HG02678 (cell line): ENCODE measurements around the gene SLC38A10.

Source experiments
- ATAC-seq: cut with Tn5 transposase; IDR thresholded peaks from one replicate; pipeline ENCODE4 v1.9.1; 2021; ENCODE audit warnings: mild to moderate bottlenecking, moderate library complexity; ENCODE audit not compliant: unreplicated experiment

The SLC38A10 gene

DNA sequence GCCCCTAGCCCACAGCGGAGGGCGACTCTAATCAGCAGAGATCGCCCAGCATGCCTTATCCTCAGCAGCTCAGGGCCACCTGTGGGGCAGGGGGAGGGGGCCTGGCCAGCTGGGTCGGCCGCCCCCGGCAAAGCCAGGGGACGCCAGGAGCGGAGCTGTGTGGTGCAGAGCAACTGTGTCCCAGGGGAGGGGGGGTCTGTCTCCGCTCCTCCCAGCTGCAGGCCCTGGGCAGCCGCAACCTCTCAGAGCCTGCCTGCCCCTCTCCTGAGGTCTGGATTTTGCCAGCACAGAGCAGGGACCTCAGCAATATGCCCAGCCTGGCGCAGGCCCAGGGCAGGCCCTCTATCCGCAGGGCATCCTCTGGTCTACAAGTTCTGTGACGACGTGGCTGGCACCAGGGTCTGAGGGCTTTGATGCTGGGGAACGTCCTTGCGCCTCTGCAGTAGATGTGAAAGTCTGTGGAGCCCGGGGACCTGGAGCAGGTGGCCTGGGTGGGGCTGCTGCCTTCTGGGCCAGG is 36.5 kb upstream of the SLC38A10 start:
- no peak for ATAC-seq

GRCh38 chr17:81330884-81331245 is 35.8 kb upstream of the SLC38A10 start:
- ATAC-seq = no peak

DNA sequence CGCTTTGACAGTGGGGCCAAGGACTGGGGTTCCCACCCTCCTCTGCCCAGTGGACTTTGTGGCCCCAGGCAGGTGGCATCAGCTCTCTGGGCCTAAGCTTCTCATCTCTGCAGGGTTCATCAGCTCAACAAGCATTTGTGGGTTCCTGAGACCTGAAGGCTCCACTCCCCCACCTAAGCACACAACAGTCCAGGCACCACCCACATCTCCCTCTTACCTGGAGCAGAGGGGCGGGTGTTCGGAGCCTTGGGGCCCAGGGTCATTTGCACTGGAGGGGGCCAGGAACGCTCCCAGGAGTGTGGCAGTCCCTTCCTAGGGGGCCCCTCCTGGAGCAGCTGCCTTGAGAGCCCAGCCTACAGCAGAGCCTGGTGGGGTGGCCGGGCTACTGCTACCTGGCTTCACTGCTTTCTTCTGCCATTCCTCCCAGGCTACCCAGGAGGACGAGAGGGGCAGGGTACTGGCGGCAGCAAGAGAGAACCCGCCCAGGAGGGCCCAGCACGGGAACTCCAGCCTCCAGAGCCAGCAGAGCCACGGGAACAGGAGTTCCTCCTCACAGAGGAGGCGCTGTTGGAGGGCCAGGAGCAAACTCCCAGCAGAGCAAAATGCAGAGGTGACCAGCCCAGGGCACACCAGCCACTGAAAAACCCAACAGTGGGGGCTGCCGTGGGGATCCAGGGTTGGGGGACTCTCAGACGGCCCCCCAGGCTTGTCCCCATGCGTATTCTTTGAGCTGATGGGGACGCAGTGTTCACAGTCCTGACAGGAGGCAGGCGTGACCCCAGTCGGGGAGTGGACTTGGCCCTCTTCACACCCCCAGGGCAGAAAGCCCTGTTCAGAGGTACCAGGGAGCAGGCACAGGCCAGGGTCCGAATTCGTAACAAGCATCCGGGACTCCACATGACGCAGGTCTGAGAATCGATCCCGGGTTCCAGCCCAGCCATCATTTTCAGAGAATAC is 35.1 kb upstream of the SLC38A10 start:
- ATAC-seq = no peak

DNA sequence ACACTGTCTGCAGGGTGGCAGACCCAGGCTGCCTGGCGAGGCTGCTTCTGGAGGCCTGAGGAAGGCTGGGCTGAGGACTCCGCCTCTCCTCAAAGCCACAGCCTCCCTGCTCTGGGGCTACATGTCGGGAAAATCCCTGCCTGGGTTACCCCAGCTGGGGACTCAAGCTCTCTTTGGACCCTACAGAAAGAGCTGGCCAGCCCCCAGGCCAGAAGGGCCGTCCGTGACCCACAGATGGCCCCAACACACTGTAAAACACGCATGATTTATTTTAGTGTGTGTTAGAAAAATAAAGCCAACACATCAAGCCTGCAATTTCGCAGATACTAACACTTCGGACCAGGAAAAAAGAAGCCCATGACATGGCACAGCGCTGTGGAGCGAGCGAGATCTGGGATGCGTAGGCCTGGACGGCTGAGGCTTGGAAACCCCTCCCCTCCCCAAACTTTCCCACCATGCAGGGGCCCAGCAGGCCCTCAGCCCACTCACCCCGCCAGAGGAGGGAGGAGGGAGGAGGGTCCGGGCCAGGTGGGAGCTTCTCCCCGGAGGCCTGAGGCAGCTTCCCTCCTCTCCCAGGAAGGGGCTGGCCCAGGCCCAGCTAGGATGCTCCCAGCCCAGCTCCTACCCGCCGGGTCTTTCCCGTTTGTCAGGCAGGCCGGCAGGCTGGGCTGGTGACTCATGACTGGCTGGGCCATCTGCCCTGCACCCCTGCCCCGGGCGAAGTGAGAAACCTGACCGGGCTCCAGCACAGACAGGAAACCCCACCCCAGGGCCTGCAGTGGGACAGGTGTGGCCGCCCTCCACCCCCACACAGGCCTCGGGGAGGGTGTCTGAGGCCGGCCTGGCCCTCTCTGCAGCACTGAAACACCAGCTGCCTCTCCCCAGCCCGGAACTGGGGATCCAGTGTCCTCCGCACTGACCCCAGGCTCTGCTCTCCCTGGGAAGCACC is 34.1 kb upstream of the SLC38A10 start:
- ATAC-seq = no peak

DNA sequence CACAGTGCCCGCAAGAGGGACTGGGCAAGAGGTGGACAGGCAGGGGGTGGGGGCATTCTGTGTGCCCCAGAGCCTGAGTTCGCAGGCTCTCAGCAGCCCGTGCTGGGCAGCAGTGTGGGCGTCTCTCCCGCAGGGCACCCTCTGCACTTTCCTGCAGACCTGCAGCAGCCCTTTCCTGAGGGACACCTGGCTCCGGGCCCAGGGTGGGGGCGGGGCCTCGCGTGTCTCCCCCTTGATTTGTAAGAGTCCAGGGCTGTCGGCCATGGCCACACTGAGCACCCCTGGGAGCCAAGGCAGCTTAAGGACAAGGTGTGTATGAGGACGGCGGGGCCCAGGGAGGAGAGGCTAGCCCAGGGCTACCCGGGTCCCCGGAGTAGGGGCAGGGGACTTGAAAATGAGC is 33.4 kb upstream of the SLC38A10 start:
- ATAC-seq = no peak

GRCh38 chr17:81325714-81326358 is 30.7 kb upstream of the SLC38A10 start:
- ATAC-seq = no peak

DNA sequence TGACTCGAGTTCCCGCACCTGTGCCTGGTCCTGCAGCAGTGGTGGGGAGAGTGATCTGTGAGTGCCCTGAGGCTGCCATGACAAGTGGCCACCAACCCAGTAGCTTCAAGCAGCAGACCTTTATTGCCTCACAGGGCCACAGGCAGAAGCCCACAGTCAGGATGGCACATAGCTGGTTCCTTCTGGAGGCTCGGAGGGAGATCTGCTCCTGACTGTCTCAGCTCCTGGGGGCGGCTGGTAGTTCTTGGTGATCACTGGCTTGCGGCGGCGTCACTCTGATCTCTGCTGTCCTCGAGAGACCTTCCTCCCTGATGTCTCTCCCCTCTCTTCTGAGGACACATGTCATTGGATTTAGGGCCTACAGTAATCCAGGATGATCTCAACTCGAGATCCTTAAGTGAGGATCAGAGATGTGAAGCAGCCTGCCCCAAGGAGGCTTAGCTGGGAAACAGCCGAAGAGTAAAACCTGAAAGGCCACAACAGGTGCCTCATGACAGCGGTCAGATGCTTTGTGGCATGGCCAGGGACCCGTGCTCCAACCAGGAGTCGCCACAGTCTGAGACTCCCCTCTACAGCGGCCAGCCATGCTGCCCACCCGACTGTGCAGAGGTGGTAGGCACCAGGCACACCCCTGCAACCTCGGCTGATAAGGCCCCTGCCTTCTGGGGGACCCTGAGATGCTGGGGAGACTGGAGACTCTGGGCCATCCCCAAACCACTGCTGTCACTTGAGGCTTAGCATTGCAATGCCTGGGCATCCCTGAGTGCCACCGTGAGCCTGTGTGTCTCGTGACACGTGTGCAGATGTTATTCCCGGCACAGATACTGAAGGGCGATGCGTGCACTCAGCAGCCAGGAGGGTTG is 30.0 kb upstream of the SLC38A10 start:
- ATAC-seq = no peak

DNA sequence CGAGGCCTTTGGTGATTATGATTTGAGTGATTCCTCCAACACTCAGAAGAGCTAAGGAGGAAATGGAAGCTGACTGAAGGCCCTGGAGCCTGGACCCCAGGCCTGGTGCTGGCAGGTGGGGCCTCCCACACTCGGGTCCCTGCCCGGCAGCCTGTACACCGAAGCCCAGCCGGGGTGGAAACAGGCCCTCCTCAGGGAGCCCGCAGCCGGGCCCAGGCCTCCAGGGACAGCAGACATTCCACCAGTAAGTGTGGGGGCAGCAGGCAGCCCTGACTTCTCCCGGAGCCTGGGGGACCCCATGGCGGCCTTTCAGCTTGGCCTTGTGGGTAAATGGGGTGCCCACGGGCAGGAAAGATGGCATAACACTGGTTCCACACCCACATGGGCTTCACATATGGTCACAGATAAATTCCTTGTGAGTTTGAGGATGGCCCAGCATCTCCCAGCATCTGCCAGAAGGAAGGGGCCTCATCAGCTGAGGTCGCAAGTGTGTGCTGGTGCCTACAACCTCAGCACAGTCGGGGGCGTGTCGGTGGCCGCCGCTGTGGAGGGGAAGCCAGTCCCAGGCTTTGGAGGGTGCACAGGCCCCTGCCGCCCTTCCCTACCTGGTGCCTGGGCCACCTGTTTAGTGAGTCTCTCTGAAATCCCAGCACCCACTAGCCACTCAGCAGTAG is 29.2 kb upstream of the SLC38A10 start:
- ATAC-seq = no peak

- ATAC-seq = no peak
Observed at GRCh38 chr17:81323411-81323868, 28.3 kb upstream of the SLC38A10 start.

DNA sequence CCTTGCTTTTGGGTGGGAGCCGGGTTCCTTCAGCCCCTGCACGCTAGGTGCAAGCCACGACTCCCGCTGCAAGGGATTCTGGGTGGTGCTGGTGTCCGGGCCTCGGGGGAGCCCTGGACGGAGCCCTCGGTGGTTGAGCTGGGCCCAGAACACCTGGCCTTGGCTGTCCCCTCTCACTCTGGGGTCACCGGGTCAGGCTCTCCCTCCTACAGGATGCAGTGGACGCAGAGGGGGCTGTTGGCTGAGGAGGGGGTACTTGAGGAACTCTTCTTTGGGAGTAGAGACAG is 27.9 kb upstream of the SLC38A10 start:
- ATAC-seq = no peak

DNA sequence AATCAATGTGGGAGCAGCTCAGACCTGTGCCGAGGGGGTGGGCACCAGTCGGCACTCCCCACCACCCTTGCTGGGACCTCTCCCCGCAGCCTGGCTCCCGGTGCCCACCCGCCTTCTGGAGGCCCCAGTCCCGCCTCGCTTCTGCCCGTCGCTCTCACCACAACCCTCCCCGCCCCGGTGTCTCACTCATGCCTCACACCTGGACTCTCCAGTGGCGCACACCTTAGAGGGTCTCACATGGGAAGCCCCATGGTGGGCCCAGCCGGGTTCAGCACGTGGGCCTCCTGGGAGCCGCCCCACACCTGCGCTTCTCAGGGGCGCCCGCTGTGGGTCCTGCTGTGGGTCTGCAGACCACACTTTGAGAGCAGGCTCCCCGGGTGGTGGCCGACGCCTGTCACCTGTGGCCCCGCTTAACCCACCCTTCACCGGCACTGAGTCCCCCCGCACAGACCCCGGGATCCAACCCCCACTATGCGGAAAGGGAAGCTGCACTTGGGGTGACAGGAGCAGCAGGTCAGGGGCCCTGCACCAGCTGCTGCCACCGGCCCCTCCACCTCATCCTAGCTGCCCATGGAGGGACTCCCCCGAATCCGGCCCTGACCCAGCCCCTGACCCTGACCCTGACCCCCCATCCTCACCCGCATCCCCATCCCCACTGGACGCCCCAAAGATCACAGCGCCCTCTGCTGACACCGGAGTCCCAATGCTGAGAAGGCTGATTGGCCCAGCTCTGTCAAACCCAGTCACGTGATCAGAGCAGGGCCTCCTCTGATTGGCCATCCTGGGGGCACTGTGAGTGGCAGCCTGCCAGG is 27.4 kb upstream of the SLC38A10 start:
- ATAC-seq = no peak

DNA sequence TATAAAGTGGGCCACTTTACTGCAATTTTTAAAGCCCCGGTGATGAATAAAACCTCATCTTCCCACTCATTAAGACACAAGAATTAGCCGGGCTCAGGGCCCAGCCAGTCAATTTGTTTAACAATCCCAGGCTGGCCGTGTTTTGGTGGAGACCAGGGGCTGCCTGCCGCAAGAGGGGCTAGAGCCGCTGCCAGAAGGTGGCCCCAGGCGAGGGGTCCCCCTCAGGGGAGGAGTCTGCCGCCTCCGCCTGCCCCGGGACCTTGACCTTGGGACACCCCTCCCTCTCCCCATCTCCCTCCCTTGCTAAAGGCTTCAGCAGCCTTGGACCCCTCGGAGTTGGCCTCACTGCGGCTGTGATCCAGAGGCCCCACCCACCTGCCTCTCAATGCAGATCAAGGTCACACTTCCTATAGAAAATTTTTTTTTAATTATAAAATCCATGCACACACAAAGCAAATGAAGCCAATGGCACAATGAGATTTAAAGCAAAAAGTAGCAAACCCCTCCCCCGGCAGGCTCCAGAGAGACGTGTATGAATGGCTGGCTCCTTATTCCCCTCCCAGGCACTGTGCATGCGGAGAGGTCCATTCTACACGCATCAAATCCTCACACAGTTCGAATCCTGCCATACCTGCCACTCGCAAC is 23.0 kb upstream of the SLC38A10 start:
- no peak for ATAC-seq

GRCh38 chr17:81317530-81317821 is 22.4 kb upstream of the SLC38A10 start:
- ATAC-seq = no peak

DNA sequence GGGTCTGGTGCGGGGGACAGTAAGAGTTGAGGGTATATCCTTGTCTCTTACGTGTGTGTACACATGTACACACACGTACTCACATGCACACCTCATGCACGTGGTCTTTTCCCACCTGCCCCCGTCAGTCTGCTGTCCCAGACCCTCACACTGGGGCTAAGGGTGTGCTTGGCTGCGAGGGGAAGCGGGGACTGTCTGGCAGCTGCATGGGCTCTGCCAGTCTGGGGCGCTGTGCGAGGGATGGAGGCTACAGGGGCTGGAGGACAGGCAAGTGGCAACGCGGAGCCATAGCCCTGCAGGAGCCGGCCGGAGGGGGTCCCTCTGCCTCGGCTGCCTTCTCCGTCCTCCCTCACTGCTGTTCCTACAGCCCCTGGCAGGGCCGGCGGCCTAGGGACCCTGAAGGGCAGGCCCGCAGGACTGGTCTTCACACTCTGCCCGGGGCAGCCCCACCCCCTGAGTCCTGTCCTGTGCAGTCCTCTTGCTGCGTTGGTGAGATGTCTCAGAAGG is 20.8 kb upstream of the SLC38A10 start:
- ATAC-seq = no peak

- no peak for ATAC-seq
Observed at GRCh38 chr17:81315129-81315884, 20.2 kb upstream of the SLC38A10 start.

GRCh38 chr17:81314398-81315081 is 19.4 kb upstream of the SLC38A10 start:
- no peak for ATAC-seq

DNA sequence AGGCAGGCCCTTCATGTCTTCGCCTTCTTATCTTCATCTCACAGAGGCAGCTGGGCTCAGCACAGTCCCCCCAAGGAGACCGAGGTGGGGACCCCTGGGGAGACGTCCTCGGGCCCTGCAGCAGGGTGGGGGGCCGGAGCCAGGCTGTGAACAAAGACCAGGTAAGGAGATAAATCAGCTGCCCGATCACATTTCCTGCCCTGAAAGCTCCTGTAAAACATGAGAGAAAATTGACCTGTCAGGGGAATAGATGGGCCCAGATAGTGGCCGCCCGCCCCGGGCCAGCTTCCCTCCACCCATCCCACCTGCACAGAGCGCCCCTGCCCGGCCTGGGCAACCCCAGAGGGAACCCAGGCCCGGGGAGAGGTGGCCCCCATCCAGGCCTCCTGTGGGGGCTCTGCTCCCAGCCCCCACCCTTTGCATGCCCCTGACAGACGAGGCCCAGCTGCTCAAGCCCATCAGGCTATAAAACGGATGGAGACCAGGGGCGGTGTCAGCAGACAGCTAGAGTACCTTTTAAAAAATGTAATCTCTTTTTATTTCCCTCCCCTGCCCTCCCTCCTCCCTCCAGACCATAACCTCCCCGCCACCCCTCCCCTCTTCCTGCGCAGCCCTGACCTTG is 18.8 kb upstream of the SLC38A10 start:
- no peak for ATAC-seq
